ENCODE measurements around the gene CREB3L2. TPM values are rescaled to one million over a fixed set of nuclear protein-coding genes. Genes with fewer than 3 reads are reported as not detected.

Gene CREB3L2
- total RNA-seq, 2 experiments from 2014 or later: 14.1 to 15.7 TPM

GRCh38 chr7:137895301-137896221 lies 106.3 kb downstream of the CREB3L2 start:
- intact Hi-C loops (cut with micrococcal nuclease): loop anchor here (2.0 to 10.0 kb wide), 3 partner anchors 15 to 121 kb away; no protein-coding TSS in a partner anchor
- peak overlapping the region; percentile 71 for H3K27ac Mint-ChIP-seq
- peak; percentile 43 for DNase-seq
- peaks cover 22% of the 10 kb centered on the region for H3K4me1 Mint-ChIP-seq (ENCODE audit: low read depth)
- CTCF ChIA-PET: interaction anchor here (0.9 to 4.0 kb wide), 5 partner anchors 10 to 289 kb away, joined by 3 to 26 read pairs (median 3); no protein-coding TSS in a partner anchor
- peaks cover 13% of the 10 kb centered on the region for H3K36me3 Mint-ChIP-seq (ENCODE audit: low read depth)
- H3K27me3 Mint-ChIP-seq (ENCODE audit: low read depth): no peaks in the 10 kb centered on the region
- no peaks in the 10 kb centered on the region for H3K9me3 Mint-ChIP-seq
- H3K4me3 Mint-ChIP-seq: no peak overlapping the region

- peaks cover 14% of the 10 kb centered on the region for H3K36me3 Mint-ChIP-seq (ENCODE audit: low read depth)
- peaks cover 14% of the 10 kb centered on the region for H3K4me1 Mint-ChIP-seq (ENCODE audit: low read depth)
- CTCF ChIA-PET: interaction anchor here (0.6 to 4.0 kb wide), 3 partner anchors 109 to 237 kb away, joined by 3 to 26 read pairs (median 3); no protein-coding TSS in a partner anchor
- no peaks in the 10 kb centered on the region for H3K27me3 Mint-ChIP-seq (ENCODE audit: low read depth)
- no peak overlapping the region for H3K27ac Mint-ChIP-seq
- intact Hi-C loops (cut with micrococcal nuclease): loop anchor here (10.0 kb wide), 1 partner anchor 118 kb away; no protein-coding TSS in a partner anchor
- H3K9me3 Mint-ChIP-seq: no peaks in the 10 kb centered on the region
- H3K4me3 Mint-ChIP-seq: no peak overlapping the region
- no peak for DNase-seq
Measured at GRCh38 chr7:137893143-137893742, 108.6 kb downstream of the CREB3L2 start.

- peaks cover 14% of the 10 kb centered on the region for H3K4me1 Mint-ChIP-seq (ENCODE audit: low read depth)
- intact Hi-C loops (cut with micrococcal nuclease): loop anchor here (10.0 kb wide), 1 partner anchor 116 kb away; no protein-coding TSS in a partner anchor
- no peaks in the 10 kb centered on the region for H3K9me3 Mint-ChIP-seq
- DNase-seq: no peak
- no peak overlapping the region for H3K27ac Mint-ChIP-seq
- H3K27me3 Mint-ChIP-seq (ENCODE audit: low read depth): no peaks in the 10 kb centered on the region
- peaks cover 14% of the 10 kb centered on the region for H3K36me3 Mint-ChIP-seq (ENCODE audit: low read depth)
- CTCF ChIA-PET: interaction anchor here (0.6 to 3.2 kb wide), 4 partner anchors 9 to 1228 kb away, joined by 3 to 11 read pairs (median 4); no protein-coding TSS in a partner anchor
- no peak overlapping the region for H3K4me3 Mint-ChIP-seq
Measured at GRCh38 chr7:137891016-137891655, 110.8 kb downstream of the CREB3L2 start.

- Mint-ChIP-seq H3K27me3 (ENCODE audit: low read depth) (no peaks in the 10 kb centered on the region), H3K27ac (no peak overlapping the region), H3K4me1 (ENCODE audit: low read depth) (peaks cover 8% of the 10 kb centered on the region), H3K36me3 (ENCODE audit: low read depth) (peaks cover 10% of the 10 kb centered on the region), H3K9me3 (no peaks in the 10 kb centered on the region), H3K4me3 (no peak overlapping the region)
- CTCF ChIA-PET: interaction anchor here (0.5 to 3.2 kb wide), 6 partner anchors 10 to 234 kb away, joined by 3 to 11 read pairs (median 4); no protein-coding TSS in a partner anchor
- peak; percentile 16 for DNase-seq
- intact Hi-C loops (cut with micrococcal nuclease): loop anchor here (10.0 kb wide), 1 partner anchor 116 kb away; no protein-coding TSS in a partner anchor
Measured at GRCh38 chr7:137890449-137890921, 111.4 kb downstream of the CREB3L2 start.

GRCh38 chr7:137888241-137888640 lies 113.6 kb downstream of the CREB3L2 start:
- no peak for DNase-seq
- Mint-ChIP-seq H3K4me3 (no peak overlapping the region), H3K4me1 (ENCODE audit: low read depth) (peaks cover 2% of the 10 kb centered on the region), H3K9me3 (no peaks in the 10 kb centered on the region), H3K36me3 (ENCODE audit: low read depth) (peaks cover 22% of the 10 kb centered on the region), H3K27ac (no peak overlapping the region), H3K27me3 (ENCODE audit: low read depth) (no peaks in the 10 kb centered on the region)
- CTCF ChIA-PET: interaction anchor here (0.6 to 3.2 kb wide), 2 partner anchors 12 to 1686 kb away, joined by 8 to 11 read pairs; no protein-coding TSS in a partner anchor
- intact Hi-C loops (cut with micrococcal nuclease): no loop called here

- H3K27me3 Mint-ChIP-seq (ENCODE audit: low read depth): no peaks in the 10 kb centered on the region
- no peak for DNase-seq
Measured at GRCh38 chr7:137886746-137887145, 115.1 kb downstream of the CREB3L2 start.

GRCh38 chr7:137886281-137886680 lies 115.6 kb downstream of the CREB3L2 start:
- intact Hi-C loops (cut with micrococcal nuclease): no loop called here
- Mint-ChIP-seq H3K27me3 (ENCODE audit: low read depth) (no peaks in the 10 kb centered on the region), H3K4me3 (no peak overlapping the region), H3K9me3 (no peaks in the 10 kb centered on the region), H3K27ac (no peak overlapping the region), H3K4me1 (ENCODE audit: low read depth) (peaks cover 5% of the 10 kb centered on the region), H3K36me3 (ENCODE audit: low read depth) (peaks cover 34% of the 10 kb centered on the region)
- CTCF ChIA-PET: interaction anchor here (1.1 kb wide), 1 partner anchor 9 kb away, joined by 3 read pairs; no protein-coding TSS in a partner anchor
- no peak for DNase-seq

More at GRCh38 chr7:137886746-137887145, 115.1 kb downstream of the CREB3L2 start:
- Mint-ChIP-seq H3K9me3 (no peaks in the 10 kb centered on the region), H3K4me3 (no peak overlapping the region), H3K36me3 (ENCODE audit: low read depth) (peaks cover 31% of the 10 kb centered on the region), H3K4me1 (ENCODE audit: low read depth) (peaks cover 5% of the 10 kb centered on the region), H3K27ac (no peak overlapping the region)
- CTCF ChIA-PET: no interaction called here
- intact Hi-C loops (cut with micrococcal nuclease): no loop called here

- Mint-ChIP-seq H3K27ac (no peak overlapping the region), H3K4me3 (no peak overlapping the region), H3K9me3 (no peaks in the 10 kb centered on the region), H3K27me3 (ENCODE audit: low read depth) (no peaks in the 10 kb centered on the region), H3K4me1 (ENCODE audit: low read depth) (peaks cover 5% of the 10 kb centered on the region), H3K36me3 (ENCODE audit: low read depth) (peaks cover 32% of the 10 kb centered on the region)
- intact Hi-C loops (cut with micrococcal nuclease): no loop called here
- no peak for DNase-seq
- CTCF ChIA-PET: interaction anchor here (1.1 to 1.3 kb wide), 2 partner anchors 10 to 123 kb away, joined by 3 read pairs; no protein-coding TSS in a partner anchor
Measured at GRCh38 chr7:137885678-137886077, 116.2 kb downstream of the CREB3L2 start.

- no peaks in the 10 kb centered on the region for H3K27me3 Mint-ChIP-seq (ENCODE audit: low read depth)
- intact Hi-C loops (cut with micrococcal nuclease): no loop called here
- peaks cover 50% of the 10 kb centered on the region for H3K36me3 Mint-ChIP-seq (ENCODE audit: low read depth)
- H3K4me1 Mint-ChIP-seq (ENCODE audit: low read depth): peaks cover 9% of the 10 kb centered on the region
- H3K4me3 Mint-ChIP-seq: no peak overlapping the region
- H3K9me3 Mint-ChIP-seq: no peaks in the 10 kb centered on the region
- H3K27ac Mint-ChIP-seq: no peak overlapping the region
- DNase-seq: no peak
- CTCF ChIA-PET: interaction anchor here (1.3 kb wide), 1 partner anchor 226 kb away, joined by 5 read pairs; no protein-coding TSS in a partner anchor
Measured at GRCh38 chr7:137882806-137883205, 119.1 kb downstream of the CREB3L2 start.

- H3K36me3 Mint-ChIP-seq (ENCODE audit: low read depth): peaks cover 50% of the 10 kb centered on the region
- intact Hi-C loops (cut with micrococcal nuclease): no loop called here
Measured at GRCh38 chr7:137882261-137882668, 119.6 kb downstream of the CREB3L2 start.

GRCh38 chr7:137881607-137882260 lies 120.2 kb downstream of the CREB3L2 start:
- DNase-seq: no peak
- CTCF ChIA-PET: interaction anchor here (1.3 kb wide), 1 partner anchor 225 kb away, joined by 5 read pairs; no protein-coding TSS in a partner anchor
- Mint-ChIP-seq H3K27ac (no peak overlapping the region), H3K9me3 (no peaks in the 10 kb centered on the region), H3K4me1 (ENCODE audit: low read depth) (peaks cover 9% of the 10 kb centered on the region), H3K4me3 (no peak overlapping the region), H3K36me3 (ENCODE audit: low read depth) (peaks cover 52% of the 10 kb centered on the region), H3K27me3 (ENCODE audit: low read depth) (no peaks in the 10 kb centered on the region)
- intact Hi-C loops (cut with micrococcal nuclease): loop anchor here (2.0 kb wide), 1 partner anchor 13 kb away; no protein-coding TSS in a partner anchor

More at GRCh38 chr7:137882261-137882668, 119.6 kb downstream of the CREB3L2 start:
- no peaks in the 10 kb centered on the region for H3K27me3 Mint-ChIP-seq (ENCODE audit: low read depth)
- H3K4me3 Mint-ChIP-seq: no peak overlapping the region
- CTCF ChIA-PET: interaction anchor here (1.3 kb wide), 1 partner anchor 226 kb away, joined by 5 read pairs; no protein-coding TSS in a partner anchor
- peak; percentile 48 for DNase-seq
- peaks cover 9% of the 10 kb centered on the region for H3K4me1 Mint-ChIP-seq (ENCODE audit: low read depth)
- H3K9me3 Mint-ChIP-seq: no peaks in the 10 kb centered on the region
- no peak overlapping the region for H3K27ac Mint-ChIP-seq
